Endothelial cell of umbilical vein (primary cell): Measurements from ENCODE around the gene SREBF1. TPM values are rescaled to one million over a fixed set of nuclear protein-coding genes. Genes with fewer than 3 reads are reported as not detected.

Experiments
- BruUV-seq: library from RNA; stranded (reverse); fragments of 400-500 nt; replicated peaks from 2 replicates; lab custom pipeline; 2021; lab: Mats Ljungman, UMichigan
- CTCF ChIA-PET: fragments of 300-600, 350-600 bp; sonication (Branson Sonifier 250); formaldehyde crosslinking; loops from one replicate; lab custom pipeline; 2021; ENCODE audit warnings: antibody characterized with exemption, inconsistent platforms; lab: Charles Lee
- POLR2A ChIA-PET: fragments of 300-600, 350-600 bp; sonication (Branson Sonifier 250); formaldehyde crosslinking; loops from one replicate; lab custom pipeline; 2021; ENCODE audit warnings: antibody characterized with exemption, inconsistent platforms; lab: Charles Lee
- DNase-seq: peaks from one replicate; pipeline ENCODE4 v3.0.0-alpha.2; 2011; ENCODE audit warnings: low read depth, low spot score
- FAIRE-seq: peaks from 2 replicates; lab custom pipeline; 2011; peaks lifted over from hg19 to GRCh38; lab: Jason Lieb, UNC
- H2AFZ ChIP-seq: 2 replicates; pipeline ENCODE4 v1.6.0; 2012; ENCODE audit warnings: low read depth, low read length, control low read depth, inconsistent platforms
- H3K27ac ChIP-seq: 2 replicates; pipeline ENCODE4 v1.5.1; 2011; ENCODE audit warnings: low read depth, mild to moderate bottlenecking, control low read depth, low read length, moderate library complexity; ENCODE audit not compliant: insufficient read depth
- H3K27me3 ChIP-seq, 2 experiments: 2 replicates each; pipeline versions ENCODE4 v1.6.0 to v1.6.1; 2011; ENCODE audit warnings: low read length in 2 of 2, mixed read lengths in 1 of 2; ENCODE audit not compliant: control insufficient read depth in 2 of 2, insufficient read depth in 2 of 2
- H3K36me3 ChIP-seq, 2 experiments: 2 replicates in 1 of 2; 3 replicates in 1 of 2; pipeline ENCODE4 v1.5.1; 2011; ENCODE audit warnings: low read length in 2 of 2, mild to moderate bottlenecking in 1 of 2, moderate library complexity in 1 of 2; ENCODE audit not compliant: control insufficient read depth in 2 of 2, insufficient read depth in 2 of 2; ENCODE audit errors: extremely low read depth in 1 of 2
- H3K4me1 ChIP-seq: 3 replicates; pipeline ENCODE4 v1.5.1; 2011; ENCODE audit warnings: mild to moderate bottlenecking, low read length; ENCODE audit not compliant: control insufficient read depth, insufficient read depth; ENCODE audit errors: extremely low read depth
- H3K4me2 ChIP-seq: 2 replicates; pipeline ENCODE4 v1.6.1; 2011; ENCODE audit warnings: low read length, control low read depth, mixed read lengths; ENCODE audit not compliant: insufficient read depth
- H3K4me3 ChIP-seq, 3 experiments: fragments of 200-600 bp in 1 of 3; sonication (generic), shearing (Covaris generic) in 1 of 3; replicated peaks in 1 of 3; 2 replicates each; pipeline ENCODE4 v1.5.1; 2011 to 2016; ENCODE audit warnings: control low read depth in 3 of 3, low read length in 3 of 3, mild to moderate bottlenecking in 2 of 3, inconsistent platforms in 1 of 3, low read depth in 1 of 3, moderate library complexity in 1 of 3; ENCODE audit not compliant: insufficient read depth in 1 of 3
- H3K79me2 ChIP-seq: 2 replicates; pipeline ENCODE4 v1.6.0; 2012; ENCODE audit warnings: low read length, inconsistent platforms; ENCODE audit not compliant: control insufficient read depth, insufficient read depth
- H3K9ac ChIP-seq: replicated peaks from 2 replicates; pipeline ENCODE3; 2011; ENCODE audit warnings: low read length, control low read depth; ENCODE audit not compliant: insufficient read depth; ENCODE audit errors: extremely low read depth
- H3K9me1 ChIP-seq: replicated peaks from 3 replicates; pipeline ENCODE4 v1.6.0; 2011; ENCODE audit warnings: mild to moderate bottlenecking, low read length; ENCODE audit not compliant: control insufficient read depth, insufficient read depth; ENCODE audit errors: extremely low read depth
- H3K9me3 ChIP-seq: replicated peaks from 2 replicates; pipeline ENCODE4 v1.5.1; 2012; ENCODE audit warnings: low read length, inconsistent platforms; ENCODE audit not compliant: control insufficient read depth, insufficient read depth
- H4K20me1 ChIP-seq: replicated peaks from 2 replicates; pipeline ENCODE3; 2011; ENCODE audit warnings: mild to moderate bottlenecking, low read length; ENCODE audit not compliant: control insufficient read depth, insufficient read depth; ENCODE audit errors: extremely low read depth
- CTCF ChIP-seq, 2 donors: IDR thresholded peaks; 1 replicate in 1 of 2; 2 replicates in 1 of 2; pipeline ENCODE4 v1.5.1; 2011; ENCODE audit warnings: low read length in 2 of 2, mild to moderate bottlenecking in 2 of 2, moderate library complexity in 2 of 2, control low read depth in 1 of 2, inconsistent platforms in 1 of 2, low read depth in 1 of 2; ENCODE audit not compliant: insufficient read depth in 1 of 2; ENCODE audit errors: extremely low read depth in 1 of 2
- EZH2 ChIP-seq: IDR thresholded peaks from 2 replicates; pipeline ENCODE4 v1.6.1; 2012; ENCODE audit warnings: borderline replicate concordance, low read depth, mild to moderate bottlenecking, moderate library complexity, low read length, inconsistent platforms; ENCODE audit not compliant: severe bottlenecking
- FOS ChIP-seq: IDR thresholded peaks from 2 replicates; pipeline ENCODE4 v1.6.1; 2011; ENCODE audit warnings: mild to moderate bottlenecking, low read length, moderate library complexity, borderline replicate concordance; ENCODE audit not compliant: insufficient read depth
- GATA2 ChIP-seq: IDR thresholded peaks from 2 replicates; pipeline ENCODE4 v1.7.0; 2011; ENCODE audit warnings: low read depth, mild to moderate bottlenecking, moderate library complexity, mixed read lengths, low read length; ENCODE audit not compliant: insufficient read length, insufficient read depth
- JUN ChIP-seq: IDR thresholded peaks from 2 replicates; pipeline ENCODE4 v1.6.1; 2011; ENCODE audit warnings: borderline replicate concordance, low read depth; ENCODE audit not compliant: insufficient read length, insufficient read depth
- MAX ChIP-seq: IDR thresholded peaks from 2 replicates; pipeline ENCODE4 v1.6.1; 2011; ENCODE audit not compliant: insufficient read depth, insufficient read length
- MYC ChIP-seq: IDR thresholded peaks from one replicate; pipeline ENCODE4 v1.6.1; 2011; ENCODE audit warnings: mild to moderate bottlenecking, low read depth, low read length
- POLR2A ChIP-seq: IDR thresholded peaks from 2 replicates; pipeline ENCODE4 v1.6.1; 2012; ENCODE audit warnings: low read depth, mild to moderate bottlenecking, control low read depth, low read length
- POLR2AphosphoS5 ChIP-seq: IDR thresholded peaks from 2 replicates; pipeline ENCODE4 v1.6.1; 2012; ENCODE audit warnings: low read depth, mild to moderate bottlenecking, control low read depth, low read length, moderate library complexity; ENCODE audit not compliant: insufficient read depth
- dilution Hi-C: fragments of 300-500 bp; cut with MboI; formaldehyde crosslinking; loops from one replicate; pipeline ENCODE4 v1.15.0; 2019; ENCODE audit warnings: low sequenced_read_pairs; ENCODE audit not compliant: extremely low pct_ligation_motif_present
- intact Hi-C: fragments of 100-400 bp; cut with micrococcal nuclease; formaldehyde crosslinking; loops from one replicate; pipeline ENCODE4 v1.10.0; 2022
- polyA plus RNA-seq, 4 experiments: library from polyadenylated mRNA; depleted of rRNA in 3 of 4; stranded (reverse) in 3 of 4; unstranded in 1 of 4; fragments of >200 nt; gene quantifications; 2 replicates each; pipeline versions ENCODE4 v1.2.1 to v1.2.3, GENCODE V29; 2011 to 2012; ENCODE audit warnings: missing spikeins in 1 of 4
- total RNA-seq: library from RNA; stranded (reverse); gene quantifications from 2 replicates; pipeline ENCODE4 v1.2.3, GENCODE V29; 2021

Gene SREBF1
- total and polyA plus RNA-seq, 2 donors (not counting 3 experiments of a cell fraction or from before 2014, with no cell fraction given): 50.4 to 109 TPM

- CTCF ChIA-PET: interaction anchor here (0.9 to 2.9 kb wide), 6 partner anchors 11 to 99 kb away, joined by 3 to 11 read pairs (median 4); partner anchors contain the start of gene SREBF1
- Histone ChIP-seq H3K27ac (no peak overlapping the region), H3K9ac (no peak overlapping the region), H3K79me2 (peaks cover 34% of the 10 kb centered on the region), H3K9me1 (no peaks in the 10 kb centered on the region), H3K4me3 (no peak overlapping the region), H2AFZ (no peak overlapping the region), H3K4me1 (peaks cover 29% of the 10 kb centered on the region), H3K9me3 (no peaks in the 10 kb centered on the region), H3K36me3 (peaks cover 11 to 19% of the 10 kb centered on the region in 2 experiments), H4K20me1 (no peaks in the 10 kb centered on the region), H3K27me3 (no peaks in the 10 kb centered on the region), H3K4me2 (no peak overlapping the region)
- POLR2A ChIA-PET: no interaction called here
- FAIRE-seq (no peak), DNase-seq (no peak)
- no TSS peak for BruUV-seq
- intact Hi-C loops (loop anchor here (1.0 kb wide), 1 partner anchor 21 kb away; no protein-coding TSS in a partner anchor), dilution Hi-C loops (no loop called here)
- no peak for TF ChIP-seq GATA2
- no peak for TF ChIP-seq EZH2
- no peak for TF ChIP-seq MYC
- TF ChIP-seq POLR2A: no peak
- no peak for TF ChIP-seq JUN
- TF ChIP-seq CTCF (IDR thresholded peaks at IDR 0.05; ENCODE audit: extremely low read depth in 1 of 2, insufficient read depth in 1 of 2, low read depth in 1 of 2, low read length in 2 of 2): no peak
- no peak for TF ChIP-seq FOS
- TF ChIP-seq MAX: no peak
- no peak for TF ChIP-seq POLR2AphosphoS5
Observed at GRCh38 chr17:17820046-17820445, 16.7 kb downstream of the SREBF1 start.
